Common myeloid progenitor, CD34-positive (primary cell): Measurements from ENCODE around the gene MACROD2.
"Not testable (repeated sequence)": the region's sequence is repeated elsewhere in the genome, so short reads cannot be mapped to it uniquely, and the experiment has no call there.

Source experiments
- CTCF ChIA-PET: fragments of 350-600 bp; sonication (Branson Sonifier 250); formaldehyde crosslinking; loops from one replicate; lab custom pipeline; 2021; ENCODE audit warnings: antibody characterized with exemption; lab: Charles Lee
- POLR2A ChIA-PET: fragments of 350-600 bp; sonication (Branson Sonifier 250); formaldehyde crosslinking; loops from one replicate; lab custom pipeline; 2021; ENCODE audit warnings: antibody characterized with exemption; lab: Charles Lee
- DNase-seq, 3 donors: peaks; one replicate each; pipeline versions ENCODE4 v3.0.0 to v3.0.0-alpha.2; 2013
- H3K27ac ChIP-seq, 2 experiments: 1 replicate in 1 of 2; 2 replicates in 1 of 2; pipeline ENCODE4 v1.7.0; 2013; ENCODE audit warnings: inconsistent platforms in 2 of 2, low read length in 2 of 2, mild to moderate bottlenecking in 2 of 2, low read depth in 1 of 2, moderate library complexity in 1 of 2; ENCODE audit not compliant: severe bottlenecking in 2 of 2, insufficient read depth in 1 of 2, poor library complexity in 1 of 2
- H3K27me3 ChIP-seq, 5 experiments: replicated peaks in 2 of 5; 1 replicate in 3 of 5; 2 replicates in 2 of 5; pipeline versions ENCODE4 v1.6.1 to v1.7.0; 2013; ENCODE audit warnings: low read length in 4 of 5, mild to moderate bottlenecking in 2 of 5, moderate library complexity in 2 of 5, inconsistent platforms in 1 of 5; ENCODE audit not compliant: insufficient read depth in 5 of 5, control insufficient read depth in 4 of 5
- H3K36me3 ChIP-seq, 4 experiments: 1 replicate in 2 of 4; 2 replicates in 2 of 4; pipeline versions ENCODE4 v1.6.1 to v1.7.0; 2013; ENCODE audit warnings: low read length in 3 of 4, control low read depth in 1 of 4, mild to moderate bottlenecking in 1 of 4; ENCODE audit not compliant: control insufficient read depth in 4 of 4, insufficient read depth in 4 of 4
- H3K4me1 ChIP-seq, 4 experiments: 1 replicate in 3 of 4; 2 replicates in 1 of 4; pipeline versions ENCODE4 v1.6.1 to v1.7.1; 2013; ENCODE audit warnings: low read length in 3 of 4, mild to moderate bottlenecking in 3 of 4, control low read depth in 1 of 4, inconsistent platforms in 1 of 4, moderate library complexity in 1 of 4; ENCODE audit not compliant: control insufficient read depth in 4 of 4, insufficient read depth in 4 of 4; ENCODE audit errors: control extremely low read depth in 1 of 4
- H3K4me3 ChIP-seq, 7 experiments: 1 replicate in 4 of 7; 2 replicates in 3 of 7; pipeline versions ENCODE4 v1.5.1 to v1.7.0; 2013; ENCODE audit warnings: mild to moderate bottlenecking in 7 of 7, low read length in 6 of 7, moderate library complexity in 6 of 7, inconsistent platforms in 2 of 7, low read depth in 2 of 7, control low read depth in 1 of 7; ENCODE audit not compliant: insufficient read depth in 4 of 7, control insufficient read depth in 1 of 7; ENCODE audit errors: extremely low read depth in 1 of 7
- H3K9me3 ChIP-seq, 5 experiments: 1 replicate in 4 of 5; 2 replicates in 1 of 5; pipeline versions ENCODE4 v1.6.1 to v1.7.1; 2013; ENCODE audit warnings: low read length in 4 of 5, mild to moderate bottlenecking in 2 of 5, inconsistent platforms in 1 of 5, low read depth in 1 of 5, moderate library complexity in 1 of 5; ENCODE audit not compliant: control insufficient read depth in 4 of 5, insufficient read depth in 2 of 5; ENCODE audit errors: control extremely low read depth in 1 of 5
- WGBS: methylation state at CpG from one replicate; pipeline ENCODE4 v1.1.5; 2013; ENCODE audit not compliant: insufficient coverage; 5-methylcytosine and 5-hydroxymethylcytosine counted together

The MACROD2 gene

GRCh38 chr20:15196547-15197255 lies 1201.4 kb downstream of the MACROD2 start:
- POLR2A ChIA-PET, result no interaction called here
- H3K4me1 ChIP-seq, result no peaks in the 10 kb centered on the region
- WGBS, result 50% methylated on average over 1 of the region's 3 CpGs
- H3K9me3 ChIP-seq, result no peaks in the 10 kb centered on the region
- peak in 1 of 3 donors; percentile 17 for DNase-seq
- no peaks in the 10 kb centered on the region for H3K36me3 ChIP-seq
- CTCF ChIA-PET, result no interaction called here
- no peak overlapping the region for H3K4me3 ChIP-seq
- H3K27me3 ChIP-seq, result no peaks in the 10 kb centered on the region
- H3K27ac ChIP-seq, result no peak overlapping the region

- POLR2A ChIA-PET, H3K4me1 ChIP-seq, H3K36me3 ChIP-seq, CTCF ChIA-PET, H3K4me3 ChIP-seq, H3K27me3 ChIP-seq, H3K9me3 ChIP-seq, DNase-seq, H3K27ac ChIP-seq: not testable (repeated sequence)
- 93% methylated on average over 7 of the region's 10 CpGs for WGBS
Observed at GRCh38 chr20:15198017-15198416, 1202.7 kb downstream of the MACROD2 start.

- CTCF ChIA-PET, result no interaction called here
- Histone ChIP-seq H3K4me1 (no peaks in the 10 kb centered on the region), H3K9me3 (no peaks in the 10 kb centered on the region), H3K36me3 (no peaks in the 10 kb centered on the region), H3K27ac (no peak overlapping the region), H3K4me3 (no peak overlapping the region), H3K27me3 (no peaks in the 10 kb centered on the region)
- WGBS, result no CpG with 5 or more reads among the region's 1 CpG
- DNase-seq, result no peak
- POLR2A ChIA-PET, result no interaction called here
Observed at GRCh38 chr20:15199698-15200097, 1204.4 kb downstream of the MACROD2 start.

- Histone ChIP-seq H3K27me3 (no peaks in the 10 kb centered on the region), H3K36me3 (no peaks in the 10 kb centered on the region), H3K4me3 (no peak overlapping the region), H3K9me3 (no peaks in the 10 kb centered on the region), H3K4me1 (no peaks in the 10 kb centered on the region), H3K27ac (no peak overlapping the region)
- 100% methylated on average over 1 of the region's 1 CpG for WGBS
- POLR2A ChIA-PET, result no interaction called here
- DNase-seq, result no peak
- CTCF ChIA-PET, result no interaction called here
Observed at GRCh38 chr20:15200147-15200565, 1204.8 kb downstream of the MACROD2 start.

- Histone ChIP-seq H3K9me3 (no peaks in the 10 kb centered on the region), H3K4me1 (no peaks in the 10 kb centered on the region), H3K4me3 (no peak overlapping the region), H3K27ac (no peak overlapping the region), H3K27me3 (no peaks in the 10 kb centered on the region), H3K36me3 (no peaks in the 10 kb centered on the region)
- 100% methylated on average over 1 of the region's 1 CpG for WGBS
- DNase-seq, result no peak
- CTCF ChIA-PET, result no interaction called here
- POLR2A ChIA-PET, result no interaction called here
Observed at GRCh38 chr20:15201602-15202001, 1206.3 kb downstream of the MACROD2 start.

- H3K27ac ChIP-seq, result no peak overlapping the region
- H3K36me3 ChIP-seq, result no peaks in the 10 kb centered on the region
- ChIA-PET POLR2A (no interaction called here), CTCF (no interaction called here)
- DNase-seq, result no peak
- H3K9me3 ChIP-seq, result peaks cover 0 to 3% (median 0%) of the 10 kb centered on the region in 5 experiments
- WGBS, result no CpG with 5 or more reads among the region's 5 CpGs
- H3K4me3 ChIP-seq, result no peak overlapping the region
- no peaks in the 10 kb centered on the region for H3K4me1 ChIP-seq
- no peaks in the 10 kb centered on the region for H3K27me3 ChIP-seq
Observed at GRCh38 chr20:15204234-15204633, 1208.9 kb downstream of the MACROD2 start.

GRCh38 chr20:15205028-15205427 lies 1209.7 kb downstream of the MACROD2 start:
- no CpG with 5 or more reads among the region's 2 CpGs for WGBS
- CTCF ChIA-PET, result no interaction called here
- POLR2A ChIA-PET, result no interaction called here
- no peak overlapping the region for H3K27ac ChIP-seq
- H3K27me3 ChIP-seq, result no peaks in the 10 kb centered on the region
- H3K9me3 ChIP-seq, result peaks cover 0 to 3% (median 0%) of the 10 kb centered on the region in 5 experiments
- DNase-seq, result no peak
- no peaks in the 10 kb centered on the region for H3K36me3 ChIP-seq
- no peak overlapping the region for H3K4me3 ChIP-seq
- no peaks in the 10 kb centered on the region for H3K4me1 ChIP-seq
